GM21576 (cell line): ENCODE measurements around the gene IDE.
"Not testable (repeated sequence)": the region's sequence is repeated elsewhere in the genome, so short reads cannot be mapped to it uniquely, and the experiment has no call there.

Experiments
- ATAC-seq: cut with Tn5 transposase; IDR thresholded peaks from one replicate; pipeline ENCODE4 v1.9.1; 2021; ENCODE audit warnings: mild to moderate bottlenecking, moderate library complexity; ENCODE audit not compliant: unreplicated experiment

Gene IDE

GRCh38 chr10:92420546-92421275 is 153.2 kb downstream of the IDE start:
- ATAC-seq = no peak

- no peak for ATAC-seq
Measured at GRCh38 chr10:92419740-92420545, 153.9 kb downstream of the IDE start.

GRCh38 chr10:92418891-92419290 is 155.0 kb downstream of the IDE start:
- no peak for ATAC-seq

- no peak for ATAC-seq
Measured at GRCh38 chr10:92418221-92418620, 155.7 kb downstream of the IDE start.

- no peak for ATAC-seq
Measured at GRCh38 chr10:92413519-92413918, 160.4 kb downstream of the IDE start.

- no peak for ATAC-seq
Measured at GRCh38 chr10:92413011-92413410, 160.9 kb downstream of the IDE start.

- no peak for ATAC-seq
Measured at GRCh38 chr10:92411406-92411805, 162.5 kb downstream of the IDE start.

GRCh38 chr10:92410501-92410900 is 163.4 kb downstream of the IDE start:
- ATAC-seq = no peak

GRCh38 chr10:92408017-92408361 is 165.9 kb downstream of the IDE start:
- no peak for ATAC-seq

GRCh38 chr10:92407305-92408016 is 166.4 kb downstream of the IDE start:
- no peak for ATAC-seq

GRCh38 chr10:92405419-92405924 is 168.4 kb downstream of the IDE start:
- ATAC-seq = no peak

GRCh38 chr10:92404612-92405418 is 169.1 kb downstream of the IDE start:
- ATAC-seq = no peak

- ATAC-seq = not testable (repeated sequence)
Measured at GRCh38 chr10:92402234-92402633, 171.7 kb downstream of the IDE start.
